ENCODE measurements around the gene DAB2IP.
"Not testable (repeated sequence)": the region's sequence is repeated elsewhere in the genome, so short reads cannot be mapped to it uniquely, and the experiment has no call there.

DAB2IP gene

GRCh38 chr9:121780177-121781040, 129.0 kb downstream of the DAB2IP start:
- no peak for DNase-seq

GRCh38 chr9:121781145-121781548, 129.7 kb downstream of the DAB2IP start:
- DNase-seq, result no peak

- no peak for DNase-seq
Observed at GRCh38 chr9:121781701-121782464, 130.4 kb downstream of the DAB2IP start.

DNA sequence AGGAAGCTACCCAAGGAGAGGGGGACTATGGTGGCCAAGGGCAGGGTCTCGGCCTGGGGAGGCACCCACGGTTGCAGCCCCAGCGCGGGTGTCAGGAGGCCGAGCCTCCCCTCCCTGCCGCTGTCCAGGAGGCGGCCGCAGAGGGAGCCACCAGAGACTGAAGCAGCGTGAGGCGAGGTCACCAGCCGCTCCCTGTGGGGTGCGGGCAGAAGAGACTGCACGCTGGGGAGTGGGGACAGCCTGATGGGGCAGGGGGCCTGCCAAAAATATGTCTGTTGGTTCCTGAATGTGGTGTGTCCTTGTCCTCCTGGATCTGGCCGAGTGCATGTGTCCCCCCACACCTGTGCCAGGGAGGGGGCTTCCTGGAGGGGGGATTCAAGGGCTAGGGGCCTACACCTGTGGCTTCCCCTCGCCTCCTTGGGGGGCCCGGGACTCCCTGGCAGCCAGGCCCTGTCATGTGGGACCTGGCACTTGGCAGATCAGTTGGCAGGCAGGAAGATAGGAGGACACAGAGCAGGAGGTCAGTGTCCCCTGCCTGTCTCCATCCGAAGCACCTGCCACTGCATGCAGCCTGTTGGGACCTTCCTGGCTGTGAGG, 131.2 kb downstream of the DAB2IP start:
- no peak for DNase-seq

- no peak for DNase-seq
Observed at GRCh38 chr9:121783111-121783510, 131.7 kb downstream of the DAB2IP start.

GRCh38 chr9:121783521-121784507, 132.4 kb downstream of the DAB2IP start:
- no peak for DNase-seq

- DNase-seq, result no peak
Observed at GRCh38 chr9:121784731-121785411, 133.4 kb downstream of the DAB2IP start.

GRCh38 chr9:121785673-121786542, 134.5 kb downstream of the DAB2IP start:
- DNase-seq, result no peak

- no peak for DNase-seq
Observed at GRCh38 chr9:121786543-121786948, 135.1 kb downstream of the DAB2IP start.

- DNase-seq, result no peak
Observed at GRCh38 chr9:121786998-121787422, 135.6 kb downstream of the DAB2IP start.

DNA sequence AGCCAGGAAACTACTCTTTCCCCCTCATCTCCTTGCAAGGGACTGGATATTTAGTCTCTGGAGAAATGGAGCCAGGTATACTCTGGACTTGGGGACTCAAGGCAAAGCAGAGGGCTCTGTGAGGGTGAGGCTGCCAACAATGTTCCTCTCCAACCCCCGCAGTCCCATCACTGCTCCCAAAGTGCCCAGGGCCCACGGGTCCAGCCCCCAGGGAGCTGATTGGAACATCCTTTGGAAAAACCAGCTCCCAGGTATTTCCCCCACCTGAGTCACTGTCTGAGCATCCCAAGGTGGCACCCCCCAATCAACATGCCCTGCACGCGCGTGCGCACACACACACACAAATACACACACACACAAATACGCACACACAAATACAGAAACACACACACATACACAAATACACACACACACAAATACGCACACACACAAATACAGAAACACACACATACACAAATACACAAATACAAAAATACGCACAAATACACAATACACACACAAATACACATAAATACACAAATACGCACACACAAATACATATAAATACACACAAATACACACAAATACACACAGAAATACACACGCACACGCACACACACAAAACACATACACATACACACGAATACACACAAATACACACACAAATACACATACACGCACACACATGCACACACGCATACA, 137.4 kb downstream of the DAB2IP start:
- DNase-seq, result no peak

DNA sequence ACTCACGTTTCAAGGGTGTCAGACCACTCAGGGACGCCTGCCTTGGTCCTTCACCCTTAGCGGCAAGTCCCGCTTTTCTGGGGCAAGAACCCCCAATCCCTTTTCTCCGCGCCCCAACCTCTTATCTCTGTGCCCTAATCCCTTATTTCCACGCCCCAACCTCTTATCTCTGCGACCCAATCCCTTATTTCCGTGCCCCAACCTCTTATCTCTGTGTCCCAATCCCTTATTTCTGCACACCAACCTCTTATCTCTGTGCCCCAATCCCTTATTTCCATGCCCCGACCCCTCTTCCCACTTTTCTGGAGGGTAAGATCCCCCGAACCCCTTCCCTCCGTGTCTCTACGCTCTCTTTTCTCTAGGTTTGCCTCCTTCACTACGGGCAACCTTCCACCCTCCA, 139.4 kb downstream of the DAB2IP start:
- DNase-seq, result no peak

- DNase-seq, result not testable (repeated sequence)
Observed at GRCh38 chr9:121792476-121792875, 141.0 kb downstream of the DAB2IP start.

DNA sequence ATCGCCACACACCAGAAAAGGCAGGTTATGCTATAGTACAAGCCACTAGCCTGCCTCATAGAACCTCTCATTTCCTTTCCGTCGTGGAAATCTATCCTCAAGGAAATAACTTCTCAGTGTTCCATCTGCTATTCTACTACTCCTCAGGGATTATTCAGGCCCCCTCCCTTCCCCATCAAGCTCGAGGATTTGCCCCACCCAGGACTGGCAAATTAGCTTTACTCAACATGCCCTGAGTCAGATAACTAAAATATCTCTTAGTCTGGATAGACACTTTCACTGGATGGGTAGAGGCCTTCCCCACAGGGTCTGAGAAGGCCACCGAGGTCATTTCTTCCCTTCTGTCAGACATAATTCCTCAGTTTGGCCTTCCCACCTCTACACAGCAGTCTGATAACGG, 142.9 kb downstream of the DAB2IP start:
- DNase-seq, result not testable (repeated sequence)

- no peak for DNase-seq
Observed at GRCh38 chr9:121797081-121797480, 145.6 kb downstream of the DAB2IP start.

DNA sequence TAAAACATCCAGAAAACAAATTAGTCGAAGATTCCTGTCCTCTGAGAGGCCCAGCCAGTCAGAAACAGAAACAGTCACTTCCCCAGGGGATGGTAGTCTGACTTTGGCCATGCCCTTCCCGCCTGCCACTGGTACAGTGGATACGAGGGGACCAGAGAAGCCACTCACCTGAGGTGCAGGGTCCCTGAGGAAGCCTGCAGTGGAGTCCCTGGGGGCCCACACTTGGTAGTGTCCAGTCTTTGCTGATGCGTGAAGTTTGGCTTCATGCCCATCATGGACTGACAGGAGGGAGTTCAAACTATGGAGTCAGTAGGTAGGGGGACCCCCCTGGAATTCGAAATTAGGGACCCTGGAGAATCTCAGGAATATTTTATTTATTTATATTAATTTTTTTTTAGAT, 147.5 kb downstream of the DAB2IP start:
- no peak for DNase-seq

GRCh38 chr9:121800376-121800775, 148.9 kb downstream of the DAB2IP start:
- DNase-seq, result no peak

DNA sequence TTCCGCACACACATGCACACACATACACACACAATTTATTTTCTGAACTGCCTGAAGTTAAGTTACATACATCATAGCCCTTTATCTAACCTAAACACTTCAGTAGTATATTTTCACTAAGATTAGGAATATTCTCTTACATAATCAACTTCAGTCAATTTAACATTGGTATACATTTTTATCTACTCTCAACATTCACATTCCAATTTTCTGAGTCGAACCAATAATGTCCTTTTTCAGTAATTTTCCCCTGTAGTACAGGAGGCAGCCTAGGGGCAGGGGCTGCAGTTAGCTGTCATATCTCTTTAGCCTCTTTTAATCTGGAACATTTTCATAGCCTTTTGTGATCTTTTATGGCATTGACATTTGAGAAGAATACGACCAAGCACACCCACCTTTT, 150.1 kb downstream of the DAB2IP start:
- DNase-seq, result no peak

DNA sequence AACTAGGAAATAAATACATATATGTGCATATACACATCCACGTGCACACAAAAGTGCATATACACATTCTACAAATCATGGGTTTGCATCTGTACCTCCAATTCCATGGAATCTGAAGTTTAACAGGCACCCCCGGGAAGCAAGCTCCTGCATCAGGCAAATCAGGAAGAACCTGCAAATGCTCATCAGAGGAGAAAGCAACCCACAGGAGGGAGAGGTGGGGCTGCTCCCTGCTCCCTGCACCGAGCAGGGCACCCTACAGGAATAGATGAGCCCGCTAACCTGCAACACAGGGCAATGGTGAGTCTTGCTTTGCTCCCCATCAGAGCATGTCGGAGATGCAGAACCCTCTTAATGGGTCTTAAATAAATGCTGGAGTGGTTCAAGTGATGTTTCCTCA, 151.3 kb downstream of the DAB2IP start:
- no peak for DNase-seq
